DOHH2 (cell line): Measurements from ENCODE around the gene NKAPL.

Source experiments
- EZH2phosphoT487 ChIP-seq: fragments of 200-600 bp; sonication (generic); IDR thresholded peaks from 2 replicates; pipeline ENCODE4 v1.6.1; 2017; ENCODE audit warnings: borderline replicate concordance, mild to moderate bottlenecking, antibody characterized with exemption, low read length, moderate library complexity, mixed read lengths
- TF ChIP-seq, protein P1 (sequence below): fragments of 200-600 bp; sonication (generic); IDR thresholded peaks from one replicate; pipeline ENCODE4 v1.5.1; 2014; ENCODE audit warnings: antibody characterized with exemption, mild to moderate bottlenecking, low read depth, low read length; ENCODE audit not compliant: poor library complexity, severe bottlenecking

GRCh38 chr6:28257042-28257441 is 2.1 kb upstream of the NKAPL start:
- TF ChIP-seq, protein P1, sequence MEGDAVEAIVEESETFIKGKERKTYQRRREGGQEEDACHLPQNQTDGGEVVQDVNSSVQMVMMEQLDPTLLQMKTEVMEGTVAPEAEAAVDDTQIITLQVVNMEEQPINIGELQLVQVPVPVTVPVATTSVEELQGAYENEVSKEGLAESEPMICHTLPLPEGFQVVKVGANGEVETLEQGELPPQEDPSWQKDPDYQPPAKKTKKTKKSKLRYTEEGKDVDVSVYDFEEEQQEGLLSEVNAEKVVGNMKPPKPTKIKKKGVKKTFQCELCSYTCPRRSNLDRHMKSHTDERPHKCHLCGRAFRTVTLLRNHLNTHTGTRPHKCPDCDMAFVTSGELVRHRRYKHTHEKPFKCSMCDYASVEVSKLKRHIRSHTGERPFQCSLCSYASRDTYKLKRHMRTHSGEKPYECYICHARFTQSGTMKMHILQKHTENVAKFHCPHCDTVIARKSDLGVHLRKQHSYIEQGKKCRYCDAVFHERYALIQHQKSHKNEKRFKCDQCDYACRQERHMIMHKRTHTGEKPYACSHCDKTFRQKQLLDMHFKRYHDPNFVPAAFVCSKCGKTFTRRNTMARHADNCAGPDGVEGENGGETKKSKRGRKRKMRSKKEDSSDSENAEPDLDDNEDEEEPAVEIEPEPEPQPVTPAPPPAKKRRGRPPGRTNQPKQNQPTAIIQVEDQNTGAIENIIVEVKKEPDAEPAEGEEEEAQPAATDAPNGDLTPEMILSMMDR: no peak
- no peak for TF ChIP-seq EZH2phosphoT487
